Gastrocnemius medialis (tissue), 4 donors: ENCODE results near the gene PBX2.

Experiments
- CTCF ChIP-seq, 5 experiments: fragments of 450-650 bp in 3 of 5; fragments of 200-600 bp in 2 of 5; sonication (generic) in 2 of 5; IDR thresholded peaks in 4 of 5; conservative IDR thresholded peaks in 1 of 5; 1 replicate in 4 of 5; 2 replicates in 1 of 5; pipeline ENCODE4 v1.5.1; 2016 to 2019; ENCODE audit warnings: antibody characterized with exemption in 5 of 5, mild to moderate bottlenecking in 3 of 5, moderate library complexity in 3 of 5
- POLR2A ChIP-seq, 2 donors: fragments of 450-650 bp; IDR thresholded peaks; one replicate each; pipeline ENCODE4 v1.6.1; 2017; ENCODE audit warnings: antibody characterized with exemption in 2 of 2, mild to moderate bottlenecking in 2 of 2, moderate library complexity in 2 of 2

- TF ChIP-seq POLR2A (IDR thresholded peaks at IDR 0.05) (no peak), CTCF (IDR thresholded peaks at IDR 0.05 in 4 of 5, conservative IDR thresholded peaks at IDR 0.05 in 1 of 5) (no peak)
These were observed 38.7 kb downstream of the PBX2 start for GRCh38 chr6:32151181-32151862.
